HG03095 (cell line): ENCODE measurements around the gene HTR1B.

ENCODE experiments used
- ATAC-seq: cut with Tn5 transposase; IDR thresholded peaks from one replicate; pipeline ENCODE4 v1.9.1; 2021; ENCODE audit warnings: moderate library complexity; ENCODE audit not compliant: unreplicated experiment

HTR1B gene

GRCh38 chr6:77463308-77463860 is at the start of gene HTR1B:
Gene HTR1B (minus strand): TSS chr6:77463491. CDS start chr6:77463403, 88 bp downstream.
- ATAC-seq: no peak

- ATAC-seq: no peak
These were observed 49.3 kb upstream of the HTR1B start for GRCh38 chr6:77512554-77512953.

GRCh38 chr6:77511860-77512259 is 48.6 kb upstream of the HTR1B start:
- ATAC-seq: no peak

- no peak for ATAC-seq
These were observed 39.7 kb upstream of the HTR1B start for GRCh38 chr6:77502981-77503380.

- no peak for ATAC-seq
These were observed 29.2 kb upstream of the HTR1B start for GRCh38 chr6:77492530-77492929.

- ATAC-seq: no peak
These were observed 24.6 kb upstream of the HTR1B start for GRCh38 chr6:77487808-77488425.

GRCh38 chr6:77482981-77483380 is 19.7 kb upstream of the HTR1B start:
- ATAC-seq: no peak

GRCh38 chr6:77474973-77475372 is 11.7 kb upstream of the HTR1B start:
- ATAC-seq: no peak

- ATAC-seq: no peak
These were observed 11.1 kb upstream of the HTR1B start for GRCh38 chr6:77474286-77474956.

- no peak for ATAC-seq
These were observed 7.7 kb upstream of the HTR1B start for GRCh38 chr6:77470983-77471382.

GRCh38 chr6:77468939-77469338 is 5.6 kb upstream of the HTR1B start:
- no peak for ATAC-seq

GRCh38 chr6:77466451-77467437 is 3.5 kb upstream of the HTR1B start:
- peak; percentile 80 for ATAC-seq

- peak; percentile 83 for ATAC-seq
These were observed 2.8 kb upstream of the HTR1B start for GRCh38 chr6:77466055-77466450.

- ATAC-seq: no peak
These were observed 1.2 kb upstream of the HTR1B start for GRCh38 chr6:77464495-77464867.

GRCh38 chr6:77463861-77464494 is 687 bp upstream of the HTR1B start:
- no peak for ATAC-seq

- ATAC-seq: no peak
These were observed 658 bp downstream of the HTR1B start for GRCh38 chr6:77462359-77463307.

- no peak for ATAC-seq
These were observed 1.5 kb downstream of the HTR1B start for GRCh38 chr6:77461796-77462195.

- no peak for ATAC-seq
These were observed 4.9 kb downstream of the HTR1B start for GRCh38 chr6:77458421-77458820.

GRCh38 chr6:77457720-77458349 is 5.5 kb downstream of the HTR1B start:
- ATAC-seq: peak; percentile 73
